ENCODE data around the gene ATG9B. TPM values are rescaled to one million over a fixed set of nuclear protein-coding genes. Genes with fewer than 3 reads are reported as not detected.

ATG9B gene
- polyA plus RNA-seq, 1 of the 3 experiments (the other 2 are of a cell fraction): 0.67 TPM

DNA sequence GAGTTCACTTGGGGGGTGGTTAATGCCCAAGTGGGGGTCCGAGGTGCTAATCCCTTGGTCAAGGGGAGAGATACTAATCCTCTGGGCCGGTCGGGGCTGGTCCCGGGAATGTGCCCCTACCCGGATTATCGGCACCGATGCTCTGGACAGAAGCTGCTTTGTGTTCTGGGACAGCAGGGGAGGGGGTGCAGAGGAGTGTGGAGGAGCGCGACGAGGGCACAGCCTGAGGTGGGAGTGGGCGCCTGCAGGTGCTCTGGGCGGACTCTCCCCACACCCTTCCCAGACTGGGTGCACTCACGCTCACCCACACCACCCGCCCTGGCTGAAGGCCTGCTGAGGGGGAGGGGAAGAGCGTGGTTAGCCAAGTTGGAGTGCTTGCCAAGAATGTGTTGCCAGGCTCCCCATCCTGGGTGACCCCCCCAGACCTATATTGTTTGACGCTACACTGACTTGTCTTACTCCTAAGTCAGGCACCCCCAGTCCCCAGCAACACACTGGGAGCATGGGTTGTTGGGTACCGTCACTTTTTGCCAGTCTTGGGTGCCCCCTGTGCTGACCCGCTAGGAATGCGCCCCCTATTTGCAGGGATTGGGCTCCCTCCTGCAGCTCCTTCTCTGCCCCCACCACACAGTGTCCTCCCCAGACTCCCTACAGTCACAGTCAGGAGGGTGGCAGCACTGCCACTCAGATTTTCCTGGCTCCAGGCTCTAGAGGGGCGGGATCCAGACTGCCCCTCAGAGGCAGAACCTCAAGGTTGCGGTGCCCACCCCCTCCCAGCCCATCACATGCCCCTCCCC is 36.3 kb upstream of the ATG9B start:
- Histone ChIP-seq H3K4me3 (ENCODE audit: low read depth in 2 of 2, low read length in 1 of 2) (peak overlapping the region; percentile 66 to 99), H2AFZ (ENCODE audit: low read depth) (no peak overlapping the region), H3K9me3 (no peaks in the 10 kb centered on the region), H3K79me2 (ENCODE audit: insufficient read depth) (peaks cover 77% of the 10 kb centered on the region), H3K36me3 (replicated peaks in 1 of 2; ENCODE audit: control insufficient read depth in 1 of 2, insufficient read depth in 2 of 2, low read length in 1 of 2) (peaks cover 25 to 33% of the 10 kb centered on the region in 2 experiments), H3F3A (replicated peaks; ENCODE audit: insufficient read depth) (no peaks in the 10 kb centered on the region), H4K20me1 (ENCODE audit: insufficient read depth) (peaks cover 40% of the 10 kb centered on the region), H3K4me2 (peak overlapping the region; percentile 85), H3K9ac (peak overlapping the region; percentile 84), H3K27me3 (ENCODE audit: insufficient read depth) (no peaks in the 10 kb centered on the region), H3K4me1 (ENCODE audit: control insufficient read depth in 1 of 2, insufficient read depth in 2 of 2, low read depth in 1 of 2, low read length in 1 of 2) (peaks cover 28 to 49% of the 10 kb centered on the region in 2 experiments), H3K27ac (ENCODE audit: low read depth in 2 of 2, low read length in 1 of 2) (peak overlapping the region; percentile 95 to 99), H3K9me2 (no peaks in the 10 kb centered on the region)
- TF ChIP-seq EZH2phosphoT487 (IDR thresholded peaks at IDR 0.05; ENCODE audit: borderline replicate concordance, low read depth) (no peak), MAX (IDR thresholded peaks at IDR 0.05; ENCODE audit: low read depth) (peak; percentile 65), CHD2 (IDR thresholded peaks at IDR 0.05; ENCODE audit: low read length, partially characterized antibody) (peak; percentile 82), MXI1 (IDR thresholded peaks at IDR 0.05; ENCODE audit: low read depth, low read length) (peak; percentile 27; the same call in 1 of the 2 replicates), ELF1 (IDR thresholded peaks at IDR 0.05) (no peak), POLR2AphosphoS5 (IDR thresholded peaks at IDR 0.05; ENCODE audit: low read depth, low read length) (peak; percentile 31; the same call in 1 of the 2 replicates), RCOR1 (IDR thresholded peaks at IDR 0.05; ENCODE audit: low read length) (no peak), TCF12 (IDR thresholded peaks at IDR 0.05) (peak; percentile 42; the same call in 1 of the 2 replicates), PBX3 (IDR thresholded peaks at IDR 0.05) (peak; percentile 38; the same call in 1 of the 2 replicates), NFIC (IDR thresholded peaks at IDR 0.05; ENCODE audit: borderline replicate concordance) (peak; percentile 97), SIN3A (IDR thresholded peaks at IDR 0.05; ENCODE audit: borderline replicate concordance, low read depth, low read length) (no peak), SMC3 (IDR thresholded peaks at IDR 0.05; ENCODE audit: low read depth, low read length) (peak; percentile 1; the same call in 1 of the 2 replicates), TAF1 (IDR thresholded peaks at IDR 0.05; ENCODE audit: borderline replicate concordance, low read depth, low read length) (no peak)
- TF ChIP-seq, protein P1, sequence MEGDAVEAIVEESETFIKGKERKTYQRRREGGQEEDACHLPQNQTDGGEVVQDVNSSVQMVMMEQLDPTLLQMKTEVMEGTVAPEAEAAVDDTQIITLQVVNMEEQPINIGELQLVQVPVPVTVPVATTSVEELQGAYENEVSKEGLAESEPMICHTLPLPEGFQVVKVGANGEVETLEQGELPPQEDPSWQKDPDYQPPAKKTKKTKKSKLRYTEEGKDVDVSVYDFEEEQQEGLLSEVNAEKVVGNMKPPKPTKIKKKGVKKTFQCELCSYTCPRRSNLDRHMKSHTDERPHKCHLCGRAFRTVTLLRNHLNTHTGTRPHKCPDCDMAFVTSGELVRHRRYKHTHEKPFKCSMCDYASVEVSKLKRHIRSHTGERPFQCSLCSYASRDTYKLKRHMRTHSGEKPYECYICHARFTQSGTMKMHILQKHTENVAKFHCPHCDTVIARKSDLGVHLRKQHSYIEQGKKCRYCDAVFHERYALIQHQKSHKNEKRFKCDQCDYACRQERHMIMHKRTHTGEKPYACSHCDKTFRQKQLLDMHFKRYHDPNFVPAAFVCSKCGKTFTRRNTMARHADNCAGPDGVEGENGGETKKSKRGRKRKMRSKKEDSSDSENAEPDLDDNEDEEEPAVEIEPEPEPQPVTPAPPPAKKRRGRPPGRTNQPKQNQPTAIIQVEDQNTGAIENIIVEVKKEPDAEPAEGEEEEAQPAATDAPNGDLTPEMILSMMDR (IDR thresholded peaks at IDR 0.05): peak; percentile 43
- TF ChIP-seq, protein P2, sequence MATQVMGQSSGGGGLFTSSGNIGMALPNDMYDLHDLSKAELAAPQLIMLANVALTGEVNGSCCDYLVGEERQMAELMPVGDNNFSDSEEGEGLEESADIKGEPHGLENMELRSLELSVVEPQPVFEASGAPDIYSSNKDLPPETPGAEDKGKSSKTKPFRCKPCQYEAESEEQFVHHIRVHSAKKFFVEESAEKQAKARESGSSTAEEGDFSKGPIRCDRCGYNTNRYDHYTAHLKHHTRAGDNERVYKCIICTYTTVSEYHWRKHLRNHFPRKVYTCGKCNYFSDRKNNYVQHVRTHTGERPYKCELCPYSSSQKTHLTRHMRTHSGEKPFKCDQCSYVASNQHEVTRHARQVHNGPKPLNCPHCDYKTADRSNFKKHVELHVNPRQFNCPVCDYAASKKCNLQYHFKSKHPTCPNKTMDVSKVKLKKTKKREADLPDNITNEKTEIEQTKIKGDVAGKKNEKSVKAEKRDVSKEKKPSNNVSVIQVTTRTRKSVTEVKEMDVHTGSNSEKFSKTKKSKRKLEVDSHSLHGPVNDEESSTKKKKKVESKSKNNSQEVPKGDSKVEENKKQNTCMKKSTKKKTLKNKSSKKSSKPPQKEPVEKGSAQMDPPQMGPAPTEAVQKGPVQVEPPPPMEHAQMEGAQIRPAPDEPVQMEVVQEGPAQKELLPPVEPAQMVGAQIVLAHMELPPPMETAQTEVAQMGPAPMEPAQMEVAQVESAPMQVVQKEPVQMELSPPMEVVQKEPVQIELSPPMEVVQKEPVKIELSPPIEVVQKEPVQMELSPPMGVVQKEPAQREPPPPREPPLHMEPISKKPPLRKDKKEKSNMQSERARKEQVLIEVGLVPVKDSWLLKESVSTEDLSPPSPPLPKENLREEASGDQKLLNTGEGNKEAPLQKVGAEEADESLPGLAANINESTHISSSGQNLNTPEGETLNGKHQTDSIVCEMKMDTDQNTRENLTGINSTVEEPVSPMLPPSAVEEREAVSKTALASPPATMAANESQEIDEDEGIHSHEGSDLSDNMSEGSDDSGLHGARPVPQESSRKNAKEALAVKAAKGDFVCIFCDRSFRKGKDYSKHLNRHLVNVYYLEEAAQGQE (IDR thresholded peaks at IDR 0.05; ENCODE audit: low read depth, low read length): no peak
- POLR2A ChIA-PET: interaction anchor here (0.7 to 1.5 kb wide), 4 partner anchors 20 to 90 kb away, joined by 3 to 7 read pairs (median 5); partner anchors contain the start of genes ABCB8 and FASTK
- WGBS (ENCODE audit: low lambda C conversion rate): 3% methylated on average over 16 of the region's 21 CpGs
- CTCF ChIA-PET: interaction anchor here (0.6 to 12.2 kb wide), 29 partner anchors 12 to 183 kb away, joined by 3 to 126 read pairs (median 4); partner anchors contain the start of genes ABCB8, ASIC3, FASTK and TMUB1
- DNase-seq: peak; percentile 80
